ENCODE data around the gene MGAT3.
A peak's percentile ranks its signal among the peaks of the same experiment; 100 is the strongest.

The MGAT3 gene

GRCh38 chr22:39532215-39533073 lies 75.6 kb downstream of the MGAT3 start, which contains the start of gene RPS19BP1:
Gene RPS19BP1 (minus strand): TSS chr22:39532748. CDS start chr22:39532738, 10 bp downstream.
- H3K4me1 Mint-ChIP-seq, result peaks cover 61% of the 10 kb centered on the region
- DNase-seq, result peak; percentile 99

GRCh38 chr22:39534092-39534506 lies 77.3 kb downstream of the MGAT3 start:
- Mint-ChIP-seq H3K4me3 (peak overlapping the region; percentile 18), H3K36me3 (ENCODE audit: low read depth) (peaks cover 27% of the 10 kb centered on the region), H3K27me3 (no peaks in the 10 kb centered on the region), H3K9me3 (no peaks in the 10 kb centered on the region), H3K27ac (no peak overlapping the region), H3K4me1 (peaks cover 46% of the 10 kb centered on the region)
- DNase-seq (no peak), ATAC-seq (no peak)

More at GRCh38 chr22:39532215-39533073, 75.6 kb downstream of the MGAT3 start, which contains the start of gene RPS19BP1:
- H3K4me3 Mint-ChIP-seq, result peak within 1 kb of the TSS; percentile 97
- no peaks in the 10 kb centered on the region for H3K9me3 Mint-ChIP-seq
- peaks cover 32% of the 10 kb centered on the region for H3K36me3 Mint-ChIP-seq (ENCODE audit: low read depth)
- H3K27me3 Mint-ChIP-seq, result no peaks in the 10 kb centered on the region
- H3K27ac Mint-ChIP-seq, result peak within 1 kb of the TSS; percentile 93
- peak; percentile 86 for ATAC-seq

- no peak for ATAC-seq
- Mint-ChIP-seq H3K27me3 (no peaks in the 10 kb centered on the region), H3K27ac (peak overlapping the region; percentile 29), H3K4me3 (peak overlapping the region; percentile 18), H3K9me3 (no peaks in the 10 kb centered on the region), H3K36me3 (ENCODE audit: low read depth) (peaks cover 21% of the 10 kb centered on the region), H3K4me1 (peaks cover 39% of the 10 kb centered on the region)
- peak; percentile 92 for DNase-seq
These were observed 78.0 kb downstream of the MGAT3 start for GRCh38 chr22:39534591-39535356.

GRCh38 chr22:39535357-39535725 lies 78.5 kb downstream of the MGAT3 start:
- Mint-ChIP-seq H3K4me3 (no peak overlapping the region), H3K27me3 (no peaks in the 10 kb centered on the region), H3K4me1 (peaks cover 33% of the 10 kb centered on the region), H3K36me3 (ENCODE audit: low read depth) (peaks cover 16% of the 10 kb centered on the region), H3K27ac (no peak overlapping the region), H3K9me3 (no peaks in the 10 kb centered on the region)
- ATAC-seq (no peak), DNase-seq (no peak)

- Mint-ChIP-seq H3K4me1 (peaks cover 27% of the 10 kb centered on the region), H3K27me3 (no peaks in the 10 kb centered on the region), H3K4me3 (no peak overlapping the region), H3K27ac (no peak overlapping the region), H3K36me3 (ENCODE audit: low read depth) (peaks cover 12% of the 10 kb centered on the region), H3K9me3 (no peaks in the 10 kb centered on the region)
- DNase-seq (no peak), ATAC-seq (no peak)
These were observed 79.1 kb downstream of the MGAT3 start for GRCh38 chr22:39535831-39536449.

GRCh38 chr22:39536711-39537110 lies 79.9 kb downstream of the MGAT3 start:
- Mint-ChIP-seq H3K27me3 (no peaks in the 10 kb centered on the region), H3K27ac (no peak overlapping the region)
- no peak for ATAC-seq

GRCh38 chr22:39537975-39538374 lies 81.2 kb downstream of the MGAT3 start:
- no peak for ATAC-seq
- Mint-ChIP-seq H3K4me3 (no peak overlapping the region), H3K9me3 (no peaks in the 10 kb centered on the region), H3K36me3 (ENCODE audit: low read depth) (no peaks in the 10 kb centered on the region), H3K27me3 (peaks cover 3% of the 10 kb centered on the region), H3K27ac (no peak overlapping the region), H3K4me1 (peaks cover 11% of the 10 kb centered on the region)
- no peak for DNase-seq

More at GRCh38 chr22:39536711-39537110, 79.9 kb downstream of the MGAT3 start:
- H3K9me3 Mint-ChIP-seq, result no peaks in the 10 kb centered on the region
- peaks cover 20% of the 10 kb centered on the region for H3K4me1 Mint-ChIP-seq
- no peak overlapping the region for H3K4me3 Mint-ChIP-seq
- no peak for DNase-seq
- H3K36me3 Mint-ChIP-seq (ENCODE audit: low read depth), result peaks cover 7% of the 10 kb centered on the region

Data from activated naive CD8-positive, alpha-beta T cell treated with anti-CD3 and anti-CD28 coated beads, Interleukin-2, amount 50 U/mL, for 24 hours (primary cell).